Pons (tissue), 1 donor: ENCODE data around the gene CSNK1G2.

Experiments
- DNase-seq: peaks from one replicate; pipeline ENCODE4 v3.0.0-alpha.2; 2016; ENCODE audit warnings: low spot score

The CSNK1G2 gene

GRCh38 chr19:1944088-1944915 lies 3.3 kb downstream of the CSNK1G2 start:
- no peak for DNase-seq

- no peak for DNase-seq
These were observed 4.1 kb downstream of the CSNK1G2 start for GRCh38 chr19:1944916-1945561.

GRCh38 chr19:1945899-1946298 lies 4.9 kb downstream of the CSNK1G2 start:
- DNase-seq = no peak

GRCh38 chr19:1947651-1948209 lies 6.8 kb downstream of the CSNK1G2 start:
- no peak for DNase-seq

- no peak for DNase-seq
These were observed 8.5 kb downstream of the CSNK1G2 start for GRCh38 chr19:1949304-1950101.

- DNase-seq = no peak
These were observed 9.7 kb downstream of the CSNK1G2 start for GRCh38 chr19:1950640-1951039.

GRCh38 chr19:1952635-1953034 lies 11.7 kb downstream of the CSNK1G2 start:
- no peak for DNase-seq

- no peak for DNase-seq
These were observed 12.1 kb downstream of the CSNK1G2 start for GRCh38 chr19:1953037-1953436.

GRCh38 chr19:1953441-1954094 lies 12.6 kb downstream of the CSNK1G2 start:
- no peak for DNase-seq

GRCh38 chr19:1954532-1954933 lies 13.6 kb downstream of the CSNK1G2 start:
- DNase-seq = no peak

- DNase-seq = no peak
These were observed 14.5 kb downstream of the CSNK1G2 start for GRCh38 chr19:1955171-1956121.

- DNase-seq = no peak
These were observed 15.1 kb downstream of the CSNK1G2 start for GRCh38 chr19:1956122-1956494.

- DNase-seq = peak; percentile 92
These were observed 16.0 kb downstream of the CSNK1G2 start for GRCh38 chr19:1956868-1957492.

GRCh38 chr19:1957562-1958248 lies 16.7 kb downstream of the CSNK1G2 start:
- DNase-seq = no peak

- DNase-seq = no peak
These were observed 19.1 kb downstream of the CSNK1G2 start for GRCh38 chr19:1959928-1960589.

GRCh38 chr19:1961000-1961883 lies 20.3 kb downstream of the CSNK1G2 start:
- DNase-seq = no peak

- DNase-seq = no peak
These were observed 21.7 kb downstream of the CSNK1G2 start for GRCh38 chr19:1962674-1963073.

- DNase-seq = no peak
These were observed 26.2 kb downstream of the CSNK1G2 start for GRCh38 chr19:1967087-1967608.
